HEK293 (cell line): ENCODE measurements around the gene FARSA.
A peak's percentile ranks its signal among the peaks of the same experiment; 100 is the strongest.

Experiments used
- CTCF ChIA-PET: fragments of 350-600 bp; formaldehyde crosslinking; extraction: SDS; loops from one replicate; lab custom pipeline; 2021; ENCODE audit warnings: antibody characterized with exemption; lab: Yijun Ruan, JAX
- POLR2A ChIA-PET: fragments of 300-600 bp; formaldehyde crosslinking; extraction: SDS; loops from one replicate; lab custom pipeline; 2020; ENCODE audit warnings: antibody characterized with exemption, inconsistent platforms; lab: Yijun Ruan, JAX
- H3K27ac ChIP-seq: fragments of 200-500 bp; sonication (Bioruptor generic); 2 replicates; pipeline ENCODE4 v1.5.1; 2014; ENCODE audit warnings: low read depth, low read length, control low read depth, inconsistent platforms; ENCODE audit errors: extremely low read depth
- H3K36me3 ChIP-seq, 2 experiments: fragments of 200-500 bp in 1 of 2; sonication (Bioruptor generic) in 1 of 2; 1 replicate in 1 of 2; 2 replicates in 1 of 2; pipeline ENCODE4 v1.5.1; 2014 to 2017; ENCODE audit warnings: inconsistent platforms in 2 of 2, low read length in 2 of 2; ENCODE audit not compliant: control insufficient read depth in 2 of 2, insufficient read depth in 1 of 2
- H3K4me1 ChIP-seq: fragments of 200-500 bp; sonication (Bioruptor generic); 2 replicates; pipeline ENCODE4 v1.5.1; 2014; ENCODE audit warnings: mild to moderate bottlenecking, low read length, inconsistent platforms; ENCODE audit not compliant: control insufficient read depth, insufficient read depth
- H3K4me3 ChIP-seq: 2 replicates; pipeline ENCODE4 v1.5.1; 2011; ENCODE audit warnings: low read depth, mild to moderate bottlenecking, control low read depth, low read length, moderate library complexity
- H3K9me3 ChIP-seq: fragments of 200-500 bp; sonication (Bioruptor generic); 2 replicates; pipeline ENCODE4 v1.5.1; 2014; ENCODE audit warnings: low read depth, low read length, inconsistent platforms; ENCODE audit not compliant: control insufficient read depth, insufficient read depth
- GLIS1 ChIP-seq: fragments of 450-650 bp; formaldehyde crosslinking; IDR thresholded peaks from 2 replicates; pipeline ENCODE4 v1.5.1; 2016; ENCODE audit warnings: missing biosample characterization, missing genetic modification characterization
- IKZF3 ChIP-seq: fragments of 450-650 bp; IDR thresholded peaks from 2 replicates; pipeline ENCODE4 v1.5.0; 2018; ENCODE audit warnings: missing biosample characterization, mild to moderate bottlenecking, missing genetic modification characterization, moderate library complexity
- PRDM1 ChIP-seq: fragments of 450-650 bp; formaldehyde crosslinking; IDR thresholded peaks from 2 replicates; pipeline ENCODE4; 2016; ENCODE audit warnings: missing biosample characterization, missing genetic modification characterization
- YY1 ChIP-seq: fragments of 450-650 bp; formaldehyde crosslinking; IDR thresholded peaks from 2 replicates; pipeline ENCODE4 v1.5.1; 2018; ENCODE audit warnings: missing biosample characterization, missing genetic modification characterization
- YY2 ChIP-seq: fragments of 450-650 bp; formaldehyde crosslinking; IDR thresholded peaks from 2 replicates; pipeline ENCODE4 v1.5.1; 2016; ENCODE audit warnings: missing biosample characterization, missing genetic modification characterization
- ZBTB20 ChIP-seq: fragments of 450-650 bp; formaldehyde crosslinking; IDR thresholded peaks from 2 replicates; pipeline ENCODE4 v1.5.1; 2016; ENCODE audit warnings: missing biosample characterization, missing genetic modification characterization
- ZIC2 ChIP-seq: fragments of 450-650 bp; formaldehyde crosslinking; IDR thresholded peaks from 2 replicates; pipeline ENCODE4 v1.5.1; 2016; ENCODE audit warnings: missing biosample characterization, missing genetic modification characterization
- ZNF10 ChIP-seq: fragments of 450-650 bp; formaldehyde crosslinking; IDR thresholded peaks from 2 replicates; pipeline ENCODE4 v1.5.1; 2017; ENCODE audit warnings: missing biosample characterization, missing genetic modification characterization
- ZNF174 ChIP-seq: fragments of 450-650 bp; formaldehyde crosslinking; IDR thresholded peaks from 2 replicates; pipeline ENCODE4 v1.5.0; 2017; ENCODE audit warnings: missing biosample characterization, mild to moderate bottlenecking, missing genetic modification characterization
- ZNF184 ChIP-seq: fragments of 450-650 bp; IDR thresholded peaks from 2 replicates; pipeline ENCODE4 v1.5.1; 2018; ENCODE audit warnings: missing biosample characterization, mild to moderate bottlenecking, missing genetic modification characterization
- ZNF221 ChIP-seq: fragments of 450-650 bp; formaldehyde crosslinking; IDR thresholded peaks from 2 replicates; pipeline ENCODE4 v1.5.1; 2017; ENCODE audit warnings: missing biosample characterization, missing genetic modification characterization, borderline replicate concordance
- ZNF610 ChIP-seq: fragments of 450-650 bp; formaldehyde crosslinking; IDR thresholded peaks from 2 replicates; pipeline ENCODE4 v1.5.1; 2016; ENCODE audit warnings: missing biosample characterization, missing genetic modification characterization, borderline replicate concordance
- ZNF660 ChIP-seq: fragments of 450-650 bp; IDR thresholded peaks from 2 replicates; pipeline ENCODE4 v1.5.1; 2018; ENCODE audit warnings: missing biosample characterization, mild to moderate bottlenecking, missing genetic modification characterization
- ZNF76 ChIP-seq: fragments of 450-650 bp; formaldehyde crosslinking; IDR thresholded peaks from 2 replicates; pipeline ENCODE4; 2016; ENCODE audit warnings: low read depth, missing biosample characterization, missing genetic modification characterization, borderline replicate concordance
- TF ChIP-seq, protein P1 (sequence below): fragments of 450-650 bp; formaldehyde crosslinking; IDR thresholded peaks from 2 replicates; pipeline ENCODE4 v1.5.1; 2016; ENCODE audit warnings: missing biosample characterization, missing genetic modification characterization
- TF ChIP-seq, protein P2 (sequence below): fragments of 450-650 bp; formaldehyde crosslinking; IDR thresholded peaks from 2 replicates; pipeline ENCODE4 v1.5.1; 2017; ENCODE audit warnings: missing biosample characterization, missing genetic modification characterization
- TF ChIP-seq, protein P3 (sequence below): fragments of 450-650 bp; formaldehyde crosslinking; IDR thresholded peaks from 2 replicates; pipeline ENCODE4 v1.5.1; 2017; ENCODE audit warnings: missing biosample characterization, missing genetic modification characterization
- TF ChIP-seq, protein P4 (sequence below): fragments of 450-650 bp; IDR thresholded peaks from 2 replicates; pipeline ENCODE4 v1.5.1; 2018; ENCODE audit warnings: missing biosample characterization, mild to moderate bottlenecking, missing genetic modification characterization
- TF ChIP-seq, protein P5 (sequence below): fragments of 450-650 bp; formaldehyde crosslinking; conservative IDR thresholded peaks from 2 replicates; pipeline ENCODE4 v1.5.1; 2016; ENCODE audit warnings: low read depth, missing biosample characterization, missing genetic modification characterization
- TF ChIP-seq, protein P6 (sequence below): fragments of 450-650 bp; formaldehyde crosslinking; IDR thresholded peaks from 2 replicates; pipeline ENCODE4 v1.5.1; 2016; ENCODE audit warnings: missing biosample characterization, missing genetic modification characterization

The FARSA gene

DNA sequence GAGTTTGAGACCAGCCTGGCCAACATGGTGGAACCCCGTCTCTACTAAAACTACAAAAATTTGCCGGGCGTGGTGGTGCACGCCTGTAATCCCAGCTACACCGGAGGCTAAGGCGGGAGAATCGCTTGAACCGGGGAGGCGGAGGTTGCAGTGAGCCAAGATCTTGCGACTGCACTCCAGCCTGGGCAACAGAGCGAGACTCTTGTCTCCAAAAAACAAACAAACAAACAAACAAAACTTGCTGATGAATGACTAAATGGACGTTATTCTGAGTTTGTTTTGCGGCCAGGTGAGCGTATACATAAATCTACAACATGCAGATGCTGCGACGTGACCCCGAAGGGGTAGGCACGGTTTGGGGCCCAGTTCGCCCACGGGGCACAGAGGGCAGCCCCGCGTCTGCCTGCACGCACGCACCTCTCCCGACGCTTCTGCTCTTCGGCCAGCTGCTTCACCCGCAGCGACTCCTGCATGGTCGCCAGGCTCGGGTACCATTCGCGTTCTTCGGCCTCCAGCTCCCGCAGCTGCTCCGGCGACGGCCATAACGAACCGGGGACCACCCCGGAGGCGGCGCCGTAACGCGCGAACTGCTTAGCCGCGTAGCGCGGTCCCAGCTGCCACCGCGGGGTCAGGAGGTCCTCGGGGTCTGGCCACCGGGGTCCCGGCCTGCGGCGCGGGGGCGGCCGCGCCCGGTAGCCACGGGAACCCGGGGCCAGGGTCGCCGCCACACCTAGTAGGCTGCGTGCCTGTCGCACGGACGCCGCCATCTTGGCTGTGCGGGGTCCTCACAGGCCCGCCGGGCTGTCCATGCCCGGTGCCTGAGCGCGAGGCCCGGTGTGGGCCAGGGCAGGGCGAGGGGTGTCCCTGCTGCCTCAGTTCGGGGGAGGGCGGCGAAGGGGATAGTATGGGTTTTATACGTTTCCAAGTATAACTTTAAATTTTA is 23.2 kb upstream of the FARSA start, which contains the start of gene GADD45GIP1:
Gene GADD45GIP1, minus strand, starts transcription at position 778 of the 943 bp plus-strand sequence. Its CDS starts 11 bp downstream, at position 767.
- ChIA-PET CTCF (interaction anchor here (5.5 kb wide), 1 partner anchor 10 kb away, joined by 48 read pairs; no protein-coding TSS in a partner anchor), POLR2A (interaction anchor here (1.0 to 1.9 kb wide), 4 partner anchors 9 to 66 kb away, joined by 3 to 6 read pairs (median 4); partner anchors contain the start of gene GCDH)
- no peaks in the 10 kb centered on the region for H3K9me3 ChIP-seq
- peak within 1 kb of the TSS; percentile 74 for H3K4me3 ChIP-seq
- peak within 1 kb of the TSS; percentile 63 for H3K27ac ChIP-seq
- peaks cover 10% of the 10 kb centered on the region for H3K4me1 ChIP-seq
- H3K36me3 ChIP-seq: peaks cover 16 to 35% of the 10 kb centered on the region in 2 experiments
- TF ChIP-seq PRDM1 (tag by site-specific recombination): no peak
- 0 out of 2 replicates have a peak, but pooled peaks have one; percentile 29 for TF ChIP-seq ZNF184 (tag by site-specific recombination)
- 0 out of 2 replicates have a peak, but pooled peaks have one; percentile 34 for TF ChIP-seq ZNF610
- peak; percentile 97 for TF ChIP-seq YY2 (tag by site-specific recombination)
- TF ChIP-seq, protein P1, sequence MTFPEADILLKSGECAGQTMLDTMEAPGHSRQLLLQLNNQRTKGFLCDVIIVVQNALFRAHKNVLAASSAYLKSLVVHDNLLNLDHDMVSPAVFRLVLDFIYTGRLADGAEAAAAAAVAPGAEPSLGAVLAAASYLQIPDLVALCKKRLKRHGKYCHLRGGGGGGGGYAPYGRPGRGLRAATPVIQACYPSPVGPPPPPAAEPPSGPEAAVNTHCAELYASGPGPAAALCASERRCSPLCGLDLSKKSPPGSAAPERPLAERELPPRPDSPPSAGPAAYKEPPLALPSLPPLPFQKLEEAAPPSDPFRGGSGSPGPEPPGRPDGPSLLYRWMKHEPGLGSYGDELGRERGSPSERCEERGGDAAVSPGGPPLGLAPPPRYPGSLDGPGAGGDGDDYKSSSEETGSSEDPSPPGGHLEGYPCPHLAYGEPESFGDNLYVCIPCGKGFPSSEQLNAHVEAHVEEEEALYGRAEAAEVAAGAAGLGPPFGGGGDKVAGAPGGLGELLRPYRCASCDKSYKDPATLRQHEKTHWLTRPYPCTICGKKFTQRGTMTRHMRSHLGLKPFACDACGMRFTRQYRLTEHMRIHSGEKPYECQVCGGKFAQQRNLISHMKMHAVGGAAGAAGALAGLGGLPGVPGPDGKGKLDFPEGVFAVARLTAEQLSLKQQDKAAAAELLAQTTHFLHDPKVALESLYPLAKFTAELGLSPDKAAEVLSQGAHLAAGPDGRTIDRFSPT (tag by site-specific recombination): peak; percentile 87
- TF ChIP-seq, protein P2, sequence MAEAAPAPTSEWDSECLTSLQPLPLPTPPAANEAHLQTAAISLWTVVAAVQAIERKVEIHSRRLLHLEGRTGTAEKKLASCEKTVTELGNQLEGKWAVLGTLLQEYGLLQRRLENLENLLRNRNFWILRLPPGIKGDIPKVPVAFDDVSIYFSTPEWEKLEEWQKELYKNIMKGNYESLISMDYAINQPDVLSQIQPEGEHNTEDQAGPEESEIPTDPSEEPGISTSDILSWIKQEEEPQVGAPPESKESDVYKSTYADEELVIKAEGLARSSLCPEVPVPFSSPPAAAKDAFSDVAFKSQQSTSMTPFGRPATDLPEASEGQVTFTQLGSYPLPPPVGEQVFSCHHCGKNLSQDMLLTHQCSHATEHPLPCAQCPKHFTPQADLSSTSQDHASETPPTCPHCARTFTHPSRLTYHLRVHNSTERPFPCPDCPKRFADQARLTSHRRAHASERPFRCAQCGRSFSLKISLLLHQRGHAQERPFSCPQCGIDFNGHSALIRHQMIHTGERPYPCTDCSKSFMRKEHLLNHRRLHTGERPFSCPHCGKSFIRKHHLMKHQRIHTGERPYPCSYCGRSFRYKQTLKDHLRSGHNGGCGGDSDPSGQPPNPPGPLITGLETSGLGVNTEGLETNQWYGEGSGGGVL (tag by site-specific recombination): peak; percentile 22; the same call in 1 of the 2 replicates
- TF ChIP-seq ZIC2 (tag by site-specific recombination): no peak
- TF ChIP-seq, protein P3, sequence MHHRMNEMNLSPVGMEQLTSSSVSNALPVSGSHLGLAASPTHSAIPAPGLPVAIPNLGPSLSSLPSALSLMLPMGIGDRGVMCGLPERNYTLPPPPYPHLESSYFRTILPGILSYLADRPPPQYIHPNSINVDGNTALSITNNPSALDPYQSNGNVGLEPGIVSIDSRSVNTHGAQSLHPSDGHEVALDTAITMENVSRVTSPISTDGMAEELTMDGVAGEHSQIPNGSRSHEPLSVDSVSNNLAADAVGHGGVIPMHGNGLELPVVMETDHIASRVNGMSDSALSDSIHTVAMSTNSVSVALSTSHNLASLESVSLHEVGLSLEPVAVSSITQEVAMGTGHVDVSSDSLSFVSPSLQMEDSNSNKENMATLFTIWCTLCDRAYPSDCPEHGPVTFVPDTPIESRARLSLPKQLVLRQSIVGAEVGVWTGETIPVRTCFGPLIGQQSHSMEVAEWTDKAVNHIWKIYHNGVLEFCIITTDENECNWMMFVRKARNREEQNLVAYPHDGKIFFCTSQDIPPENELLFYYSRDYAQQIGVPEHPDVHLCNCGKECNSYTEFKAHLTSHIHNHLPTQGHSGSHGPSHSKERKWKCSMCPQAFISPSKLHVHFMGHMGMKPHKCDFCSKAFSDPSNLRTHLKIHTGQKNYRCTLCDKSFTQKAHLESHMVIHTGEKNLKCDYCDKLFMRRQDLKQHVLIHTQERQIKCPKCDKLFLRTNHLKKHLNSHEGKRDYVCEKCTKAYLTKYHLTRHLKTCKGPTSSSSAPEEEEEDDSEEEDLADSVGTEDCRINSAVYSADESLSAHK: no peak
- TF ChIP-seq ZNF660 (tag by site-specific recombination): peak; percentile 75
- TF ChIP-seq, protein P4, sequence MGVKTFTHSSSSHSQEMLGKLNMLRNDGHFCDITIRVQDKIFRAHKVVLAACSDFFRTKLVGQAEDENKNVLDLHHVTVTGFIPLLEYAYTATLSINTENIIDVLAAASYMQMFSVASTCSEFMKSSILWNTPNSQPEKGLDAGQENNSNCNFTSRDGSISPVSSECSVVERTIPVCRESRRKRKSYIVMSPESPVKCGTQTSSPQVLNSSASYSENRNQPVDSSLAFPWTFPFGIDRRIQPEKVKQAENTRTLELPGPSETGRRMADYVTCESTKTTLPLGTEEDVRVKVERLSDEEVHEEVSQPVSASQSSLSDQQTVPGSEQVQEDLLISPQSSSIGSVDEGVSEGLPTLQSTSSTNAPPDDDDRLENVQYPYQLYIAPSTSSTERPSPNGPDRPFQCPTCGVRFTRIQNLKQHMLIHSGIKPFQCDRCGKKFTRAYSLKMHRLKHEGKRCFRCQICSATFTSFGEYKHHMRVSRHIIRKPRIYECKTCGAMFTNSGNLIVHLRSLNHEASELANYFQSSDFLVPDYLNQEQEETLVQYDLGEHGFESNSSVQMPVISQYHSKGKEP (tag by site-specific recombination): peak; percentile 30; the same call in 1 of the 2 replicates
- TF ChIP-seq YY1 (tag by site-specific recombination): peak; percentile 97
- TF ChIP-seq ZNF174 (tag by site-specific recombination): no peak
- peak; percentile 59; the same call in 1 of the 2 replicates for TF ChIP-seq ZNF76
- TF ChIP-seq, protein P5, sequence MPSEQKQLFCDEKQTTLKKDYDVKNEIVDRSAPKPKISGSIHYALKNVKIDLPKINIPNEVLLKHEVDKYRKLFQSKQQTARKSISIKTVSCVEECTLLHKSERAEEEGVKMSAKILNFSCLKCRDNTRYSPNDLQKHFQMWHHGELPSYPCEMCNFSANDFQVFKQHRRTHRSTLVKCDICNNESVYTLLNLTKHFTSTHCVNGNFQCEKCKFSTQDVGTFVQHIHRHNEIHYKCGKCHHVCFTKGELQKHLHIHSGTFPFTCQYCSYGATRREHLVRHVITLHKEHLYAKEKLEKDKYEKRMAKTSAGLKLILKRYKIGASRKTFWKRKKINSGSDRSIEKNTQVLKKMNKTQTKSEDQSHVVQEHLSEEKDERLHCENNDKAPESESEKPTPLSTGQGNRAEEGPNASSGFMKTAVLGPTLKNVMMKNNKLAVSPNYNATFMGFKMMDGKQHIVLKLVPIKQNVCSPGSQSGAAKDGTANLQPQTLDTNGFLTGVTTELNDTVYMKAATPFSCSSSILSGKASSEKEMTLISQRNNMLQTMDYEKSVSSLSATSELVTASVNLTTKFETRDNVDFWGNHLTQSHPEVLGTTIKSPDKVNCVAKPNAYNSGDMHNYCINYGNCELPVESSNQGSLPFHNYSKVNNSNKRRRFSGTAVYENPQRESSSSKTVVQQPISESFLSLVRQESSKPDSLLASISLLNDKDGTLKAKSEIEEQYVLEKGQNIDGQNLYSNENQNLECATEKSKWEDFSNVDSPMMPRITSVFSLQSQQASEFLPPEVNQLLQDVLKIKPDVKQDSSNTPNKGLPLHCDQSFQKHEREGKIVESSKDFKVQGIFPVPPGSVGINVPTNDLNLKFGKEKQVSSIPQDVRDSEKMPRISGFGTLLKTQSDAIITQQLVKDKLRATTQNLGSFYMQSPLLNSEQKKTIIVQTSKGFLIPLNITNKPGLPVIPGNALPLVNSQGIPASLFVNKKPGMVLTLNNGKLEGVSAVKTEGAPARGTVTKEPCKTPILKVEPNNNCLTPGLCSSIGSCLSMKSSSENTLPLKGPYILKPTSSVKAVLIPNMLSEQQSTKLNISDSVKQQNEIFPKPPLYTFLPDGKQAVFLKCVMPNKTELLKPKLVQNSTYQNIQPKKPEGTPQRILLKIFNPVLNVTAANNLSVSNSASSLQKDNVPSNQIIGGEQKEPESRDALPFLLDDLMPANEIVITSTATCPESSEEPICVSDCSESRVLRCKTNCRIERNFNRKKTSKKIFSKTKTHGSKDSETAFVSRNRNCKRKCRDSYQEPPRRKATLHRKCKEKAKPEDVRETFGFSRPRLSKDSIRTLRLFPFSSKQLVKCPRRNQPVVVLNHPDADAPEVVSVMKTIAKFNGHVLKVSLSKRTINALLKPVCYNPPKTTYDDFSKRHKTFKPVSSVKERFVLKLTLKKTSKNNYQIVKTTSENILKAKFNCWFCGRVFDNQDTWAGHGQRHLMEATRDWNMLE: 0 out of 2 replicates have a peak, but pooled peaks have one; percentile 31
- TF ChIP-seq ZNF10 (tag by site-specific recombination): peak; percentile 30; the same call in 1 of the 2 replicates
- peak; percentile 53; the same call in 1 of the 2 replicates for TF ChIP-seq GLIS1 (tag by site-specific recombination)
- peak; percentile 53; the same call in 1 of the 2 replicates for TF ChIP-seq ZBTB20 (tag by site-specific recombination)
- TF ChIP-seq, protein P6, sequence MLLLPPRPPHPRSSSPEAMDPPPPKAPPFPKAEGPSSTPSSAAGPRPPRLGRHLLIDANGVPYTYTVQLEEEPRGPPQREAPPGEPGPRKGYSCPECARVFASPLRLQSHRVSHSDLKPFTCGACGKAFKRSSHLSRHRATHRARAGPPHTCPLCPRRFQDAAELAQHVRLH (tag by site-specific recombination): 0 out of 2 replicates have a peak, but pooled peaks have one; percentile 8
- TF ChIP-seq IKZF3 (tag by site-specific recombination): no peak
- no peak for TF ChIP-seq ZNF221 (tag by site-specific recombination)
